Measurements from ENCODE around the gene NLRC5.
A peak's percentile ranks its signal among the peaks of the same experiment; 100 is the strongest.

NLRC5 gene

DNA sequence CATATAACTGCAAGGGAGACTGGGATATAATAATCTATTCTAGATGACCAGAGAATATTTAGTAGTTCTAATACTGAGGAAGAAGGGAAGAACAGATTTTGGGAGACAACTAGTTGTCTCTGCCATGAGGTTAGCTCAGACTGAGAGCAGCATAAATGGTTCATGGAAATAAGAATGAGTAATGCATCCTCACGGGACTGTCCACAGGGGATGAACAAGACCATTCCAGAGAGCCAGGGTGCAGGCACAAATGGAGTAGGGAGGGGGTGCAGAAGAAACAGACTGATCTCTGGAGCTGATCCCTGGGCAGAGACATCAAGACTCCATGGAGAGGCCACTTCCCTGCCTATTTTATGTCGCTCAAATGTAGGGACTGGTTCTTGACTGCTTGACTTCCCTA lies 30.4 kb downstream of the NLRC5 start:
- H3K27me3 Mint-ChIP-seq: no peaks in the 10 kb centered on the region
- no peak overlapping the region for H3K4me3 Mint-ChIP-seq

GRCh38 chr16:57020651-57021050 lies 31.3 kb downstream of the NLRC5 start:
- peak overlapping the region; percentile 70 for H3K27ac Mint-ChIP-seq
- CTCF ChIA-PET: interaction anchor here (1.2 kb wide), 1 partner anchor 55 kb away, joined by 5 read pairs; no protein-coding TSS in a partner anchor

More for the DNA sequence above, 30.4 kb downstream of the NLRC5 start:
- DNase-seq: no peak
- H3K4me1 Mint-ChIP-seq: peaks cover 83% of the 10 kb centered on the region
- CTCF ChIA-PET: no interaction called here
- H3K27ac Mint-ChIP-seq: no peak overlapping the region
- no peaks in the 10 kb centered on the region for H3K9me3 Mint-ChIP-seq
- peaks cover 84% of the 10 kb centered on the region for H3K36me3 Mint-ChIP-seq

GRCh38 chr16:57021757-57022156 lies 32.4 kb downstream of the NLRC5 start:
- Mint-ChIP-seq H3K4me1 (peaks cover 82% of the 10 kb centered on the region), H3K27ac (peak overlapping the region; percentile 82), H3K36me3 (peaks cover 93% of the 10 kb centered on the region), H3K9me3 (no peaks in the 10 kb centered on the region), H3K4me3 (no peak overlapping the region), H3K27me3 (no peaks in the 10 kb centered on the region)
- peak; percentile 18 for DNase-seq
- CTCF ChIA-PET: interaction anchor here (1.5 kb wide), 1 partner anchor 32 kb away, joined by 4 read pairs; the partner anchor contains the start of gene NLRC5

More at GRCh38 chr16:57020651-57021050, 31.3 kb downstream of the NLRC5 start:
- Mint-ChIP-seq H3K4me3 (no peak overlapping the region), H3K4me1 (peaks cover 82% of the 10 kb centered on the region), H3K27me3 (no peaks in the 10 kb centered on the region), H3K36me3 (peaks cover 88% of the 10 kb centered on the region), H3K9me3 (no peaks in the 10 kb centered on the region)
- peak; percentile 16 for DNase-seq

DNA sequence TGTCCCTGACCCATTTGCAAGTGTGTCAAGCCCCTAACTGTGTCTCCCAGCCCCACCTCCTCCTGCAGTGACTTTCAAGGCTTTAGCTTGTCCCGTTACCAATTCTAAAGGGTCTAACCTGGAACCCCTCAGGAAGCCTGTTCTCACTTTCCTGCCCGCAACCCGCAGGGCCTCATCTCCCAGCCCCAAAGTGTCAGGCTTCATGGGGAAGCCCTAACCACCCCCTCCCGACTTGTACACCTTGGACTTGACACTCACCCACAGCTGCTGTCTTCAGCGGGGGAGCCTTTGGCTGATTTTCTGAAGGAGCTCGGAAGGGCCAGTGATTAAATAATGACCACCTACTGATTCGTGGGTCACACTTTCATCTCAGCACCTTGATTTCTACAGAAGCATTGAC lies 33.1 kb downstream of the NLRC5 start:
- Mint-ChIP-seq H3K4me1 (peaks cover 82% of the 10 kb centered on the region), H3K27me3 (no peaks in the 10 kb centered on the region), H3K9me3 (no peaks in the 10 kb centered on the region), H3K4me3 (no peak overlapping the region), H3K27ac (peak overlapping the region; percentile 82), H3K36me3 (peaks cover 93% of the 10 kb centered on the region)
- DNase-seq: peak; percentile 5
- CTCF ChIA-PET: interaction anchor here (1.4 to 2.3 kb wide), 3 partner anchors 18 to 33 kb away, joined by 3 to 8 read pairs (median 4); partner anchors contain the start of gene NLRC5

- no peaks in the 10 kb centered on the region for H3K27me3 Mint-ChIP-seq
- DNase-seq: peak; percentile 73
- CTCF ChIA-PET: interaction anchor here (1.4 to 2.3 kb wide), 3 partner anchors 18 to 58 kb away, joined by 3 to 8 read pairs (median 6); no protein-coding TSS in a partner anchor
- peaks cover 93% of the 10 kb centered on the region for H3K36me3 Mint-ChIP-seq
- H3K4me1 Mint-ChIP-seq: peaks cover 87% of the 10 kb centered on the region
- H3K27ac Mint-ChIP-seq: peak overlapping the region; percentile 82
- peak overlapping the region; percentile 43 for H3K4me3 Mint-ChIP-seq
- no peaks in the 10 kb centered on the region for H3K9me3 Mint-ChIP-seq
Measured at GRCh38 chr16:57023541-57024249, 34.3 kb downstream of the NLRC5 start.

DNA sequence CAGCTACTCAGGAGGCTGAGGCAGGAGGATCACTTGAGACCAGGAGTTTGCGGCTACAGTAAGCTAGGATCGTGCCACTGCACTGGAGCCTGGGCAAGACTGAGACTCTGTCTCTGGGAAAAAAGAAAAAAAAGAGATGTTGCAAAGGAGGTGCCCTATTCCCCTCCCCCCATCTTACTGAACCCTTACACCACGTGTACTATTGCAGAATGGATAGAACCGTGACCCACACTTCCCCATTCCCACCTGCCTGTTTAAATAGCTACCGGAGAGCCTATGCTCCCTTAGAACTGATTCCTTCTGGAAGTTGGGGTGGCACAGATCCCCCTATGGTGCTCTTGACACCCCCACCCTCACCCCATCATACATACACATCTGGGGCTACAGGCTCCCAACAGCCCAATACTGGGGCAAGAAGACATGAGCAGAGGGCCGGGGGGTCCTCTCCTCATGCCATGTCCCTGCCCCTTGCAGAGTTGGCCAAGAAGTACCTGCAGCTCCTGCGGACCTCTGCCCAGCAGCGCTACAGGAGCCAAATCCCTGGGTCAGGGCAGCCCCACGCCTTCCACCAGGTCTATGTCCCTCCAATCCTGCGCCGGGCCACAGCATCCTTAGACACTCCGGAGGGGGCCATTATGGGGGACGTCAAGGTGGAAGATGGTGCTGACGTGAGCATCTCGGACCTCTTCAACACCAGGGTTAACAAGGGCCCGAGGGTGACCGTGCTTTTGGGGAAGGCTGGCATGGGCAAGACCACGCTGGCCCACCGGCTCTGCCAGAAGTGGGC lies 35.7 kb downstream of the NLRC5 start:
- Mint-ChIP-seq H3K36me3 (peaks cover 95% of the 10 kb centered on the region), H3K4me3 (no peak overlapping the region), H3K27me3 (no peaks in the 10 kb centered on the region), H3K9me3 (no peaks in the 10 kb centered on the region), H3K27ac (peak overlapping the region; percentile 82), H3K4me1 (peaks cover 87% of the 10 kb centered on the region)
- peak; percentile 18 for DNase-seq
- CTCF ChIA-PET: no interaction called here

DNA sequence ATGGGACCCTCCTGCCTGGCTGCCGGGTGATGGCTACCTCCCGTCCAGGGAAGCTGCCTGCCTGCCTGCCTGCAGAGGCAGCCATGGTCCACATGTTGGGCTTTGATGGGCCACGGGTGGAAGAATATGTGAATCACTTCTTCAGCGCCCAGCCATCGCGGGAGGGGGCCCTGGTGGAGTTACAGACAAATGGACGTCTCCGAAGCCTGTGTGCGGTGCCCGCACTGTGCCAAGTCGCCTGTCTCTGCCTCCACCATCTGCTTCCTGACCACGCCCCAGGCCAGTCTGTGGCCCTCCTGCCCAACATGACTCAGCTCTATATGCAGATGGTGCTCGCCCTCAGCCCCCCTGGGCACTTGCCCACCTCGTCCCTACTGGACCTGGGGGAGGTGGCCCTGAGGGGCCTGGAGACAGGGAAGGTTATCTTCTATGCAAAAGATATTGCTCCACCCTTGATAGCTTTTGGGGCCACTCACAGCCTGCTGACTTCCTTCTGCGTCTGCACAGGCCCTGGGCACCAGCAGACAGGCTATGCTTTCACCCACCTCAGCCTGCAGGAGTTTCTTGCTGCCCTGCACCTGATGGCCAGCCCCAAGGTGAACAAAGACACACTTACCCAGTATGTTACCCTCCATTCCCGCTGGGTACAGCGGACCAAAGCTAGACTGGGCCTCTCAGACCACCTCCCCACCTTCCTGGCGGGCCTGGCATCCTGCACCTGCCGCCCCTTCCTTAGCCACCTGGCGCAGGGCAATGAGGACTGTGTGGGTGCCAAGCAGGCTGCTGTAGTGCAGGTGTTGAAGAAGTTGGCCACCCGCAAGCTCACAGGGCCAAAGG lies 36.8 kb downstream of the NLRC5 start:
- Mint-ChIP-seq H3K36me3 (peaks cover 92% of the 10 kb centered on the region), H3K4me1 (peaks cover 85% of the 10 kb centered on the region), H3K27ac (peak overlapping the region; percentile 61), H3K27me3 (no peaks in the 10 kb centered on the region), H3K9me3 (no peaks in the 10 kb centered on the region), H3K4me3 (no peak overlapping the region)
- CTCF ChIA-PET: no interaction called here
- DNase-seq: peak; percentile 19

DNA sequence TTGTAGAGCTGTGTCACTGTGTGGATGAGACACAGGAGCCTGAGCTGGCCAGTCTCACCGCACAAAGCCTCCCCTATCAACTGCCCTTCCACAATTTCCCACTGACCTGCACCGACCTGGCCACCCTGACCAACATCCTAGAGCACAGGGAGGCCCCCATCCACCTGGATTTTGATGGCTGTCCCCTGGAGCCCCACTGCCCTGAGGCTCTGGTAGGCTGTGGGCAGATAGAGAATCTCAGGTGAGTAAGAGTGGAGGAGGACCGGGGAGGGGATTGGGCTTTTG lies 37.4 kb downstream of the NLRC5 start:
- CTCF ChIA-PET: no interaction called here
- no peaks in the 10 kb centered on the region for H3K9me3 Mint-ChIP-seq
- peaks cover 84% of the 10 kb centered on the region for H3K4me1 Mint-ChIP-seq
- no peaks in the 10 kb centered on the region for H3K27me3 Mint-ChIP-seq
- peak overlapping the region; percentile 61 for H3K27ac Mint-ChIP-seq
- DNase-seq: no peak
- no peak overlapping the region for H3K4me3 Mint-ChIP-seq
- H3K36me3 Mint-ChIP-seq: peaks cover 92% of the 10 kb centered on the region

DNA sequence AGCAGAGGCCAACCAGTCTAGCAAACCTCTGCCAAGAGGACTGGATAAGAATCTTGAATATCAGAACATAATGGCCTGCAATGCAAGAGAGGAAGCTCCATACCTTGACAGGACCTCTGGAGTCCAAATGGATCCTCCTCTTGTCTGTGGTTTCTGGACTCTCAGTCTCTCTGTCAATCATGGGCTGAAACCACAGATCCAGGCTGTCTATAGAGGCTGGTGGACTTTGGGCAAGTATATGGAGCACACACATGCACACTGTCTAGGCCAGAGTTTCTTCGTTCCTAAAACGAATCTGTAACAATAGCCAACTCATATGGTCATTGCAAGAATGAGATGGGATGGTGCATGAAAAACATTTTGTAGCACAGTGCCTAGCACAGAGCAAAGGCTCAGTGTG lies 37.7 kb downstream of the NLRC5 start:
- H3K27me3 Mint-ChIP-seq: no peaks in the 10 kb centered on the region
- peak overlapping the region; percentile 61 for H3K27ac Mint-ChIP-seq
- peak; percentile 14 for DNase-seq
- peaks cover 80% of the 10 kb centered on the region for H3K4me1 Mint-ChIP-seq
- H3K4me3 Mint-ChIP-seq: no peak overlapping the region
- H3K36me3 Mint-ChIP-seq: peaks cover 92% of the 10 kb centered on the region
- no peaks in the 10 kb centered on the region for H3K9me3 Mint-ChIP-seq
- CTCF ChIA-PET: interaction anchor here (0.9 kb wide), 3 partner anchors 56 to 63 kb away, joined by 3 to 4 read pairs (median 3); no protein-coding TSS in a partner anchor

- no peak overlapping the region for H3K4me3 Mint-ChIP-seq
- no peaks in the 10 kb centered on the region for H3K27me3 Mint-ChIP-seq
- H3K36me3 Mint-ChIP-seq: peaks cover 85% of the 10 kb centered on the region
- H3K4me1 Mint-ChIP-seq: peaks cover 72% of the 10 kb centered on the region
- CTCF ChIA-PET: interaction anchor here (0.9 to 1.4 kb wide), 3 partner anchors 14 to 64 kb away, joined by 3 to 6 read pairs (median 3); no protein-coding TSS in a partner anchor
- DNase-seq: no peak
- peak overlapping the region; percentile 72 for H3K27ac Mint-ChIP-seq
- no peaks in the 10 kb centered on the region for H3K9me3 Mint-ChIP-seq
Measured at GRCh38 chr16:57028086-57028485, 38.7 kb downstream of the NLRC5 start.

GRCh38 chr16:57029161-57030160 lies 40.1 kb downstream of the NLRC5 start:
- H3K4me1 Mint-ChIP-seq: peaks cover 69% of the 10 kb centered on the region
- H3K27me3 Mint-ChIP-seq: no peaks in the 10 kb centered on the region
- no peak overlapping the region for H3K27ac Mint-ChIP-seq
- H3K9me3 Mint-ChIP-seq: no peaks in the 10 kb centered on the region
- peaks cover 85% of the 10 kb centered on the region for H3K36me3 Mint-ChIP-seq
- no peak for DNase-seq
- CTCF ChIA-PET: no interaction called here
- H3K4me3 Mint-ChIP-seq: no peak overlapping the region

DNA sequence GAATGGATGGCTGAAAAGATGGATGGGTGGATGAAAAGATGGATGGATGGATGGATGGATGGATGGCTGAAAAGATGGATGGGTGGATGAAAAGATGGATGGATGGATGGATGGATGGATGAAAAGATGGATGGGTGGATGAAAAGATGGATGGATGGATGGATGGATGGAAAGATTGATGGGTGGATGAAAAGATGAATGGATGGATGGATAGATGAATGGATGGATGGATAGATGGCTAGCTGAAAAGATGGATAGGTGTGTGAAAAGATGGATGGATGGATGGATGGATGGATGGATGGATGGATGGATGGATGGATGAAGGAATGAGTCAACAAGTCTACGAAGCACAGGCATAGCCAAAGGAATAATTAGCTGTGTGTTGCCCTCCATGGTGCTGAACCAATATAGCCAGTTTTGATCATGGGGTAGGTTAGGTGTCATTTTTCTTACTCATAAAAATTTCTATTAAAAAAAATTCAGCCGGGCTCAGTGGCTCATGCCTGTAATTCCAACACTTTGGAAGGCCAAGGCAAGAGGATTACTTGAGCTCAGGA lies 41.1 kb downstream of the NLRC5 start:
- CTCF ChIA-PET: interaction anchor here (0.7 kb wide), 1 partner anchor 53 kb away, joined by 4 read pairs; no protein-coding TSS in a partner anchor
- Mint-ChIP-seq H3K9me3 (no peaks in the 10 kb centered on the region), H3K27ac (peak overlapping the region; percentile 79), H3K27me3 (no peaks in the 10 kb centered on the region), H3K4me1 (peaks cover 70% of the 10 kb centered on the region), H3K4me3 (no peak overlapping the region), H3K36me3 (peaks cover 88% of the 10 kb centered on the region)
- DNase-seq: no peak

GRCh38 chr16:57031156-57031555 lies 41.8 kb downstream of the NLRC5 start:
- Mint-ChIP-seq H3K27ac (peak overlapping the region; percentile 70), H3K27me3 (no peaks in the 10 kb centered on the region), H3K9me3 (no peaks in the 10 kb centered on the region), H3K4me1 (peaks cover 70% of the 10 kb centered on the region), H3K36me3 (peaks cover 87% of the 10 kb centered on the region), H3K4me3 (no peak overlapping the region)
- CTCF ChIA-PET: interaction anchor here (0.7 to 1.1 kb wide), 2 partner anchors 52 to 67 kb away, joined by 3 to 4 read pairs; no protein-coding TSS in a partner anchor
- DNase-seq: no peak
